NB4 (cell line): ENCODE data around the gene AGBL4.

Experiments used
- DNase-seq: peaks from one replicate; pipeline ENCODE4 v3.0.0; 2010; ENCODE audit warnings: low read depth
- H3K4me3 ChIP-seq: one replicate; pipeline ENCODE4 v1.5.1; 2011; ENCODE audit warnings: mild to moderate bottlenecking, low read depth, low read length, moderate library complexity
- MYC ChIP-seq: IDR thresholded peaks from 2 replicates; pipeline ENCODE4 v1.6.1; 2011; ENCODE audit warnings: low read depth, low read length
- POLR2A ChIP-seq: IDR thresholded peaks from 2 replicates; pipeline ENCODE4 v1.6.1; 2011; ENCODE audit warnings: mild to moderate bottlenecking; ENCODE audit not compliant: insufficient read length; ENCODE audit errors: extremely low read depth
- TF ChIP-seq, protein P1 (sequence below): IDR thresholded peaks from one replicate; pipeline ENCODE4 v1.5.1; 2012; ENCODE audit warnings: low read depth, low read length
- TF ChIP-seq, protein P2 (sequence below): IDR thresholded peaks from 2 replicates; pipeline ENCODE4 v1.6.1; 2011; ENCODE audit warnings: low read depth, low read length

Gene AGBL4

DNA sequence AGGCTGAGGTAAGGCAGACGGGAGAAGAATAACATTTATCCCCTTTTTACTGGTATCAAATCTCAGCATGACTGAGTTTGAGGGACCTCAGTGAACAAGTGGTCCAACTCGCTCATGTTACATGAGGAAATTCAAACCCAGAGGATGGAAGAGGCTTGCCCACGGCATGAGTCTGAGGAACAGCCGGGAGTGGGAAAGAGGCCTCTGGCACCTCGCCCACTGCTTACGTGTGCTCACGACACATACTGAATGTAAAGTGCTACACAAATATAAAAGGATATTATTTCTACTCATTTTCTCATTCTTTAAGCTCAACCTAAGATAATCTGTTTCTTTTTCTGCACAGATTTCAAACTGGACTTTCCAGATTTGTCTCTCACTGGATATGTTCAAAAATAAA, 1261.8 kb downstream of the AGBL4 start:
- DNase-seq = no peak
- no peak for TF ChIP-seq POLR2A
- TF ChIP-seq, protein P1, sequence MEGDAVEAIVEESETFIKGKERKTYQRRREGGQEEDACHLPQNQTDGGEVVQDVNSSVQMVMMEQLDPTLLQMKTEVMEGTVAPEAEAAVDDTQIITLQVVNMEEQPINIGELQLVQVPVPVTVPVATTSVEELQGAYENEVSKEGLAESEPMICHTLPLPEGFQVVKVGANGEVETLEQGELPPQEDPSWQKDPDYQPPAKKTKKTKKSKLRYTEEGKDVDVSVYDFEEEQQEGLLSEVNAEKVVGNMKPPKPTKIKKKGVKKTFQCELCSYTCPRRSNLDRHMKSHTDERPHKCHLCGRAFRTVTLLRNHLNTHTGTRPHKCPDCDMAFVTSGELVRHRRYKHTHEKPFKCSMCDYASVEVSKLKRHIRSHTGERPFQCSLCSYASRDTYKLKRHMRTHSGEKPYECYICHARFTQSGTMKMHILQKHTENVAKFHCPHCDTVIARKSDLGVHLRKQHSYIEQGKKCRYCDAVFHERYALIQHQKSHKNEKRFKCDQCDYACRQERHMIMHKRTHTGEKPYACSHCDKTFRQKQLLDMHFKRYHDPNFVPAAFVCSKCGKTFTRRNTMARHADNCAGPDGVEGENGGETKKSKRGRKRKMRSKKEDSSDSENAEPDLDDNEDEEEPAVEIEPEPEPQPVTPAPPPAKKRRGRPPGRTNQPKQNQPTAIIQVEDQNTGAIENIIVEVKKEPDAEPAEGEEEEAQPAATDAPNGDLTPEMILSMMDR = no peak
- TF ChIP-seq, protein P2, sequence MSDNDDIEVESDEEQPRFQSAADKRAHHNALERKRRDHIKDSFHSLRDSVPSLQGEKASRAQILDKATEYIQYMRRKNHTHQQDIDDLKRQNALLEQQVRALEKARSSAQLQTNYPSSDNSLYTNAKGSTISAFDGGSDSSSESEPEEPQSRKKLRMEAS = no peak
- no peak for TF ChIP-seq MYC
- no peak overlapping the region for H3K4me3 ChIP-seq

DNA sequence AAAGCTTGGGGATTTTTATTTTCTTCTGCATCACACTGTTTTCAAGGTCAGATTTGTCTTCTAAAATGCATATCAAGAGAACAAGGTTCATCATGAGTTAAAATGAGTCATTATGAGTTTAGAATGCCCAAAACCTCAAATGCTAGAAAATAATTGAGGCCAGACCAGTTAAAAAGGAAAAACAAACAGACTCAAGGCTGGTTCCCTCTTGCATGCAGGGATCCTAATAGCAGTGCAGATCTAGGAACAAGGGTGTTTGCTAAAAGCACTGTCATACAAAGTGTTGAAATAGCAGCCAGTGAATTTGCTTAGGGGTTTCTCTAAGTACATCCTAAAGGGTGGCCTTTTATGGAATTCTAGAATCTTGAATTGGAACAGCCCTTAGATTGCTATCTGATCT, 1262.3 kb downstream of the AGBL4 start:
- DNase-seq = no peak
- H3K4me3 ChIP-seq = no peak overlapping the region
- TF ChIP-seq, protein P1 = no peak
- TF ChIP-seq, protein P2 = no peak
- no peak for TF ChIP-seq POLR2A
- TF ChIP-seq MYC = no peak

DNA sequence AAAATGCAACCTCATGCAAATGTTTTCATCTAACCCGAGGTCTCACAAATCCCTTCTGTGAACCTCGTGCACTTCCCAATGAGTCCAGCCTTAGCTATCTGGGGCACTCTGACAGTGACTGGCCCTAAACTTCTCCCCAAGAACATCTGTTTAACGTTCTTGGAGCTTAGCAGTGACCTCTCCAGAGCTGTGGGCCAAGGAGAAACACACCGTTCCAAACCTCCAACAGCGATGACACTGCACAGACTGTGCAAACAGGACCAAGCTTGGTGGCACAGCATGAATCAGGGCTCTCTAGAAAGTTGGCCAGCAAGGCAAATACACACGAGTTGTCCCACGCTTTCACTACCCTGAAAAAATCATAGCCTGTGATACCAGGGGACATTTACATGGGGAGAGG, 1262.9 kb downstream of the AGBL4 start:
- TF ChIP-seq POLR2A = no peak
- TF ChIP-seq, protein P2 = no peak
- TF ChIP-seq, protein P1 = no peak
- TF ChIP-seq MYC = no peak
- no peak for DNase-seq
- H3K4me3 ChIP-seq = no peak overlapping the region

DNA sequence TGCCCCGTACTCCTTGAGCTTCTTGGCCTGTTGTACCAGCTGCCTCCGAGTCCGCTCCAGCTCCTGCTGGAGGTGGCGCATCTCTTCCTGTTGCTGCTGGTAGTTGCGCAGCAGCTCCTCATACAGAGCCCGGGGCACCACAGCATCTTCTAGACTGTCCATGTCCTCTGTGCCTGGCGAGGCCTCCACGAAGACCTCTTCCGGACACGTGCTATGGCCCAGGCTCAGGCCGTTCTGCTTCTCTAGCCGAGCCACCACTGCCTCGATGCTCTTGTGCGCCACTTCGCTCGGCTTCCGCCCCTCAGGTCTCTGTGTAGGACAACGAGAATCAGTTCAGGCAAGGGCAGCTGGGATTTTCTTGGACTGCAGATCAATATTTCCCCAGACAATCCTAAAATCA, 1264.8 kb downstream of the AGBL4 start:
- DNase-seq = no peak
- no peak overlapping the region for H3K4me3 ChIP-seq
- TF ChIP-seq MYC = no peak
- TF ChIP-seq, protein P2 = no peak
- TF ChIP-seq, protein P1 = no peak
- TF ChIP-seq POLR2A = no peak

DNA sequence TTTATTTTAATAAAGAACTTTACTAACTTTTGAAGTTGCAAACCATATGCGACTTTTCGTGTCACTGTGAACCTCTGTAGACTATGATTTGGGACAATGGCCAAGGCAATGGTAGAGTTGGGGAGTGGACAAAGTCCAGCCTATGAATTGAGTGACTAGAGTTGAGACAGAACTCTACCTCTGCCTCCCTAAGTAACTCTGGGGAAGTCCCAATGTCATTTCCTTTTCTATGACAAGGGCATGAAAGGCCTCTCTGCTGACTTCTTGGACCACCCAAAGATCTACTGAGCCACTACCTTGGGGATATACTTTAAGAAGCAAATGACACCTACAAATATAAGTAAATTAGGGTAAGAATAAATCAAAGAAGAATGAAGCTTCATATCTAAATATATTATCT, 1266.4 kb downstream of the AGBL4 start:
- no peak for DNase-seq
- H3K4me3 ChIP-seq = no peak overlapping the region
- TF ChIP-seq, protein P1 = no peak
- TF ChIP-seq MYC (no peak), POLR2A (no peak)
- TF ChIP-seq, protein P2 = no peak

DNA sequence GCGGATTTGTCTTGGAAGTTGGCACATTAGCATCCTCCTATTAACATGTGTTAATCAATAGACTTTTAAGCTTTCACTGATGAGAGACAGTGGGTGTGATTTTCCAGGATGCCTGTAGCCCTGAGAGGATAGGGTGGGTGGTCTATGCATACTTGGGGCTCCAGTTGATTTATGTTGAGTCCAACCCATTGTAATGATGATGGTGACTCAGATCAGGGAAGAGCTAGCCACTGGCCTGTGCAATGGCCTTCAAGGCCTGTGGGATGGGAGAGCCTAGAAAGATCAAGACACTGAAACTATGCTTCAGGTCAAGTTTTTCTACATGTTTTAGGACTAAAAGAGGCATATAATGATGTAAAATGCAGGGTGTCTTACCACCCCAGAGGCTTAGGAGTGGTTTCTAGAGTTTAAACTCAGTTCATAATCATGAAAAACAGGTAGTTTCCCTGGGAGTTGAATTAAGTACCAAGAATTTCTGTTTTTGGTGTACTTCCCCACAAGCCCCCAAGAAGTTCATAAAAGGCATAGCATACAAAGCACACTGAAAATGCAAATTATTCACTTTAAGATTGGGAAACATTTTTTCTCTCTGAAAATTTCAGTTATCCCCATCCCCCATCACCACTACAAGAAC, 1267.0 kb downstream of the AGBL4 start:
- no peak for DNase-seq
- TF ChIP-seq, protein P1 = no peak
- TF ChIP-seq POLR2A (no peak), MYC (no peak)
- TF ChIP-seq, protein P2 = no peak
- no peak overlapping the region for H3K4me3 ChIP-seq
